ENCODE measurements around the gene ACBD6.
"Not testable (repeated sequence)": the region's sequence is repeated elsewhere in the genome, so short reads cannot be mapped to it uniquely, and the experiment has no call there.

The ACBD6 gene, protein sequence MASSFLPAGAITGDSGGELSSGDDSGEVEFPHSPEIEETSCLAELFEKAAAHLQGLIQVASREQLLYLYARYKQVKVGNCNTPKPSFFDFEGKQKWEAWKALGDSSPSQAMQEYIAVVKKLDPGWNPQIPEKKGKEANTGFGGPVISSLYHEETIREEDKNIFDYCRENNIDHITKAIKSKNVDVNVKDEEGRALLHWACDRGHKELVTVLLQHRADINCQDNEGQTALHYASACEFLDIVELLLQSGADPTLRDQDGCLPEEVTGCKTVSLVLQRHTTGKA

DNA sequence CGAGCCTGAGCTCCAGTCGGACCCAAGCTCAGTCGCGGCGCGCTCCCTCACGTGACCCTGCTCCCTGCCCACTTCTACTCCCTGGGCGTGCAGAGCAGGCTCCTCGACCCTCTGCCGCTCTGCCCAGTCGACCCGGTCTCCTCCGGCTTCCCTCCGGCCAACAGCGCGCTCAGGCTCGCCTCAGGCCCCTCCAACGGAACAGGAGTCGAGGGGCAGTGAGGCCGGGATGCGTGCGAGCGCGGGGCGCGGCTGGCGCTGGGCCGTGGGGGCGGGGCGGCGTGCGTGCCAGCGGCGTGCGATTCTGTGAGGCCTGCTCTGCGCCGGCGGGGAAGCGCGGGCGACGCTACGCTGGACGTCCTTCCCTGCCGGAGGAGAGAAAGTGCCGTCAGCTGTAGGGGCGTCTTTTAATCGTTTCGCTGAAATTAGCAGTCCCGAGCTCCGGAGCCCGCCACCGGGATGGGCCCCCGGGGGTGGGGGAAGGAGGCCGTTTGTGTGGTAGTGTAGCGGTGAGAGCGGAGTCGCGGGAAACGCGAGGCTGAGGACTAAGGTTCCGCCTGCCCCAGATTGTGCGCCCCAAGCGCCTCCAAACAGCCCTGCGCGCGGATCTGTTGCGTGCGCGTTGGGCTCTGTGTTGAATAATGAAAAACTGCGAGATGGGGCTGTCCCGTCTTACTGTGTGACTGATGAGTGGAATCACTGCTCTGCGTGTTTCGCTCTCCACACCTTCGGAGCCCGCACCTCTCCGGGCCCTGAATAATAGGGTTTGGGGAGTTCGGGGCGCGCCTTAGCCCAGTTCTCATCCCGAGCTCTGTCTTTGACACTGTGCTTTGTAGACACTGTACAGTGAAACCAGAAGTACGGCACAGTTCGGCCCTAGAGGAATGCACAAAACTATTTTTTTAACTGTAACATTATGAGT is at the start of gene ACBD6:
TSS of gene ACBD6 (minus strand) at position 217 of the 919 bp plus-strand sequence. CDS start 311 bp downstream, outside the sequence.
- DNase-seq (ENCODE audit: low spot score), result peak; percentile 93

DNA sequence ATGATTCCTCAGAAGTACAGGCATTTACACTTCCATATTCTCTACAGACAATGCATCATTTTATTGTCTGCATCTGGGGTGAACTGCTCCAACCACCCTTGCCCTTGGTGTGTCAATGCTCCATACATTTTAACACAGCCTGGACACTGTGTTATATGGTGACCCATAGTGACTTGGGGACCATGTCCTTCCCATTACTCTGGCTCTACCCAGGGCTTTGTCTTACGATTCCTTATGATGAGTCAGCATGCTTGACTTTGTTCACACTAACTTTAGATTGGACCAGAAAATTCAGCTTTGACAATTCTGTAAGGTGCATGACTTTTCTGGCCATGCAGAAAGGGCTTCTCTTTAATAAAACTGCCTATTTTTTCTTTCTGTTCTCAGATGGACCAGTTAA is 49.6 kb upstream of the ACBD6 start:
- DNase-seq (ENCODE audit: low spot score), result no peak

DNA sequence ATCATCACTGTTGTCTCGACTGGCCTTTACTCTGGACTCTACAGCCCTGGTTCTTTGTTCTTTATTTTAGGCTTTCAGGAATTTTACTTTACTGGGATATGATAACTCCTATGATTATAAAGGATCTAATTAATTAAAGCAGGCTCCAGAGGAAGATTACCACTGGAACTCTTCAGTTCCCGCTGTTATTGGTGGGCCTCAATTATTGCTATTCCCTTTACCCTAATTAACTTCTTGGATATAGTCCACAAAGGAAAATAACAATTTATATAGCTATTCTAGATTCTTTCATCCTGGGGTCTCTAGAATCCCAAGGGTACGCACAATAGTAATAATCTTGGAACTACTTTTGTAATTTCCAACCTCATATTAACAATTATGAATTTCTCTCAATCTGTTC is 47.9 kb upstream of the ACBD6 start:
- no peak for DNase-seq (ENCODE audit: low spot score)

DNA sequence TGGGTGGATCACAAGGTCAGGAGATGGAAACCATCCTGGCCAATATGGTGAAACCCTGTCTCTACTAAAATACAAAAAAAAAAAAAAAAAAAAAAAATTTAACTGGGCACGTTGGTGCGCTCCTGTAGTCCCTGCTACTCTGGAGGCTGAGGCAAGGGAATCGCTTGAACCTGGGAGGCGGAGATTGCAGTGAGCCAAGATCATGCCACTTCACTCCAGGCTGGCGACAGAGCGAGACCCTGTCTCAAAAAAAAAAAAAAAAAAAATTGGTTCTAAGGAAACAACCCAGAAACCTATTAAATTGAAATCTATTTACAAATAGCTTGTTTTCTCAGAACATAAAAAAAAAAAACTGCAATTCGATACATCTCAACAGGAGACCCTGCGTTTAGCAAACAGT is 47.4 kb upstream of the ACBD6 start:
- DNase-seq (ENCODE audit: low spot score), result not testable (repeated sequence)

DNA sequence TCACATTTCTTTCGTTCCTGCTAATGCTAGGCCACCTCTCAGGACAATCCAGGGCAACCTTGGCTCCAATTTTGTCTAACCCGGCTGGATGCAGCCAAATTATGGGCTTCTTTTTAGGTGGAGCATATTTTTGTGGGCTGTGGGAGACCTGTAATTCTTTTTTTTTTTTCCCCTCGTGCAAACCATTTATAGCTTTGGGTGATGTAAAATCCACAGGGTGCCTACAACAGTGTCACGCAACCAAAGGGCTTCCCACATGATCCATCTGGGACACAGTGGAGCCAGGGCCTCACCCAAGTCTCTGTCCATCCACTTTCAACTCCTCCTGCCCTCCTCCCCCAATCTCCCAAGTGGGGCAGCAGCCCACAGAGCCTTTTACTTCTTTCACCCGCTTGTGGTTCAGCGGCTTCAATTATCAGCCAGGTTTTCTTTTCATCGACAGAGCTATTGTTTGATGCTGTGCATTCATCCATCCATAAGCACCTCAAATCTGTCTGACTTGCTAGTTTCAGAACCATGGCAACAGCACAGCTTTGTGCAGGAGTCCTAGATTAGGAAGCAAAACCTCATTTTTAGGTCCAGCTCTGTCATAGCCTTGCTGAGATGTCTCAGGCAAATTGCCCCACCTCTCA is 46.4 kb upstream of the ACBD6 start:
- DNase-seq (ENCODE audit: low spot score), result no peak

DNA sequence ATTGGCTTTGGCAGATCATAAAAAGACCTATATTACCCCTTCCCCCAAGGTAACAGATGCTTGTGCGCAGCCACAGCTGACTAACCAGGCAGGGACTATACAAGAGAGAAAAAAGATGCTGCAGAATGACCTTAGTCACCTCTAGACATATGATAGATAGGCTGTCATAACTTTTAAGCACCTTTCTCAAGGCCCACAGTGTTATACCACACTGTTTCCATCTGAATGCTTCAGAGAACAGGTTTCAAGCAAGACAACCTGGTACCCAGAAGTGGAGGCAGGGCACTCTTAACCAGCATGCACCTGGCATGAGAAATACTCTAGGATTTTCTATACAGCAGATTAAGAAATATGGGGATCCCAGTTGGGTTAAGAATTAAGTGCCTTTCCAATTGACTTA is 43.6 kb upstream of the ACBD6 start:
- no peak for DNase-seq (ENCODE audit: low spot score)

DNA sequence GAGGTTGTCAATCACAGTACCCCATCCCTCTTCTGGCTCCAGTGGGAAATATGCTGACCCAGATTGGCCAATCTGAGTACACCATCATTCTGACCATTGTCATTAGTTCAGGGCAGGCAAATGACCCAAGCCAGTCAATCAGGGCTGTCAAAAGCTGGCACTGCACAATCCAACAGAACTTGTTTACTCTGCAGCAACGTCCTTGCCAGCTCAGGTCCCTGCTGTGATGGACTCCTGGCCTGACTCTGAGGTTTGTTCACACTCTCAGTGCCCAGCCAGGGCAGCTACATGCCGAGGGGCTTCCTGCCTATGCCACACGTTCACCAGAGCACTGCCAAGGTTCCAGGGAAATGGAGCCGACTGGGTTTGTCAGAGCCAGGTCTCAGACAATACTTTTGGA is 41.7 kb upstream of the ACBD6 start:
- DNase-seq (ENCODE audit: low spot score), result no peak

DNA sequence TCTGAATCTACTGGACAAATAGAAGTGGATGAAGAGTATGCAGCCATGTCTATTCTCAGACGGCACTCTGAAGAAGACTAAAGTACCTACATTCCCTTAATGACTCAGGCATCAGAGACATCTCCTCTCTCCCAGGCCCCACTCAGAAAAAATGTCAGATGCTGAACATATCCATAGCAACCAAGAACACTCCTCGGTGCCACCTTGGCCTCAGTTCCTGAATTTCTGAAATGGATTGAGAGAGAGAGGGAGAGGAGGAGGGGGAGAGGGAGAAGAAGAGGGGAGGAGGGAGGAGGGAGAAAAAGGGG is 40.4 kb upstream of the ACBD6 start:
- DNase-seq (ENCODE audit: low spot score), result peak; percentile 51

DNA sequence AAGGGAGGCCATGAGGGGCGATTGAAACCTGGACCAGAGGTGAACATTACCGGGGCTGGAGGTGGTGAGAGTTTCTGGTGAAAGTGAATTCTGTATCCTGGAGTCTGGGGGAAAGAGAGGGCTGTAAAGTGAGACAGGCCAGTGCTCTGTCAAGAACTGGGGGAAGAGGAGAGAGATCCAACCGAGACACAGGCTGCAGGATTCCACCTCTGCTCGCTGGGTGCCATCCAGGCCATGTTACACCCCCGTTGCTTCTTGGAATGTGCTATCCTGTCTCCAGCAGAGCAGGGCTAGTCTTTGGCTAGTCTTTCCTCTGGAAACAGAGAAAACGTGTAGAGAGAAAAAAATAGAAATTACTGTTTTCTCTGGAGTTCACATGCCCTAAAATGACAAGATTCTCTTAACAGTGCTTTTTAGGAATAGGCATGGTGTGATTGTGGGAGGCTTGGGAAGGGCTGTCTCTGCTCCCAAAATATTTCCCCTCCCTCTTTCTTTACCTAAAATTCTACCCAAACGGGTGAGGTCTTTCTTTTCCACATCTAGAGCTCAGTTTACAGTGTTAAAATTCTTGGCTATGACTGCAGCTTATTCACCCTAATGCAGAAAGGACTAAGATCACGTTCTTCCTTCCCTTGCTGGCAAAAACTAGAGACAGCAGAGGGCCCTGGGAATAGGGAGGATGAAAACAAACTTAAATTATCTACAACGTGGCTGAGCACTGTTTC is 39.9 kb upstream of the ACBD6 start:
- peak; percentile 44 for DNase-seq (ENCODE audit: low spot score)

DNA sequence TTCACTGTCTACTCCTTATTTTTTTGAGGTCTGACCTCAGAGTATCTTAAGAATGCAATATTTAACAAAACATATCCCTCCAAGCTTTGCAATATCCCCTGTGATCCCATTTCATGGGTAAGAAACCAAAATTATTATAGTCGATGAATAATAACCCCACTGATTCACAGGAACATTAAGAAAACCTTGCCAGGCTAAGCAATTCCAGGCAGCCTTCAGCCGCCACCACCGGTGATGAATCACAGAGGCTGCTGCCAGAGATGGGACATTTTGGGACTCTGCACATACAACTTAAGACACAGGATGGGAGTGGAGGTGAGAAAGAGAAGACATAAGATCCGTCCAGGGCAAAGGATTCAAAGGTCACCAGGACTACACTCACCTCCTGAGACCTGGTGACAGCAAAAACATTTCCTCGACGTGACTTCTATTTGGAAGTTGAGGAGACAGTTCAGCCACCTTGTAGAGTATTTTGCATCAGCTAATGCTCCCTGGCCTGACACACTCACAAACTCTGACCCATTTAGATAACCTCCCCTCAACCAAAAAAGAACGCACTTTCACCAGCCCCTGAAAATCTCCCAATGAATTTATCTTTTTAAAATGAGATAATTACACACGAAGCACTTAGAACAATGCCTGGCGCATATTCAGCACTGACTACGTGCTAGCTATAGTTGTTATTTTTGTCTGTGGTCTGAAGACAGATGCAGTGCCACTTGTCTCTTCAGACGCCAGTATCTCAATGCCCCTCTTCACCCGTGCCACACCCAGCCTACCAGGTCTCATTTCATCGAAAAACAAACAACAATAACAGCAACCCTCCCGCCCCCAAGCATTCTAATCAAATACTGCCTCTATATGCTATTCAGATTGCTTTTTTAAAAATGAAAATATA is 38.6 kb upstream of the ACBD6 start:
- peak; percentile 81 for DNase-seq (ENCODE audit: low spot score)

DNA sequence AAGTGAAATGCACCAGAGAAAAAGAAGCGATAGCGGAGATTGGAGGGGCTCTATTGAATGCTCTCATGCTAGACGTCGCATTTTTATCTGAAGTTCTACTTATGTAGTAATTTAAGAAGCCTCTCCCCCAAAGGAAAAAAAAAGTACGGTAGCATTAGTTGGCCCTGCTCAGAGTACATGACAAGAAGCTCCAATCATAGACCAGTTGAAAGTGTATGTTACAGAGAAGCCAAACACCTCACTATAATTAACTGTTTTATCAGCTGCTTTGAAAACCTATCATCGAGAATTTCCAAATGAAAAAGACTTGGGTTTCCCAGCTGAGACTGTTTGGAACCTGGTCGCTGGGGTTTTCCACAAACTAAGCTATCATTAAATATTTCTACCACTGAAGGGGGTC is 36.8 kb upstream of the ACBD6 start:
- no peak for DNase-seq (ENCODE audit: low spot score)

DNA sequence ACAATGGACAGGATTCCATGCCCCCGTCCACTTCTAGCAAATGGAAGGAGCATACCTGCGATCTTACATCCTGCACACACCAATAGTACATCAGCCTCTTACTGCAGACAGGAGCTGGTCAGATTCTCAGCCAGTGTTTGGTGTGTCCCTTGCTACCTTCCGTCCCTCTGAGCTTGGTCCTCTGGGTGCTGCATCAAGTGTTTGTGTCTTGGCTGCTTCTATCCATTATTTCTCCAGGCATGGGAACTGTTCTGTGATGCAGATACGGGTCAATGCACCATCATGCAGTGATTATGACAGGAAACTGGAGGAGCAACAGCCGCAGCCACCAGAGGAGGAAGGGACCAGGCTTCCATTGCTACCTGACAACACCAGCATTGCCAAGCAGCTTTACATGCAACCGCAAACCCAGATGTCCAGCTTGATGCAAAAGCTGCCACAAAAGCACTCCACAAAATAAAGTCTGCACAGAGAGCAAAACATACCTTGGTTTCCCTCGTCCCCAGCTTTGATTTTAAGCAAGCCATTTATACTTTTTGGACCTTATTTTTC is 34.5 kb upstream of the ACBD6 start:
- no peak for DNase-seq (ENCODE audit: low spot score)

DNA sequence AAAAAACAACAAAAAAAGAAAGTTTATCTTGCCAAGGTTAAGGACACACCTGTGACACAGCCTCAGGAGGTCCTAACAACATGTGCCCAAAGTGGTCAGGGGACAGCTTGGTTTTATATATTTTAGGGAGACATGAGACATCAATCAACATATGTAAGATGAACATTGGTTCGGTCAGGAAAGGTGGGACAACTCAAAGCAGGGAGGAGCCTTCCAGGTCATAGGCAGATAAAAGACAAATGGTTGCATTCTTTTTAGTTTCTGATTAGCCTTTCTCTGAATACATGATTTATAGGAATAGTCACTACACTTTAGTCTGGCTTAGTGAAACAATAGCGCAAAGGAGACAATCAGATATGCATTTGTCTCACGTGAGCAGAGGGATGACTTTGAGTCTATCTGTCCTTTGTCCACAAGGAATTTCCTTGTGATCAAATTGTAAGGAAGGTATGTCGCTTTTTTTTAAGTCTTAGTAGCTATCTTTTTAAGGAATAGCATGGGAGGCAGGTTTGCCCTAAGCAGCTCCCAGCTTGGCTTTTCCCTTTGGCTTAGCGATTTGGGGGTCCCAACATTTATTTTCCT is 33.1 kb upstream of the ACBD6 start:
- no peak for DNase-seq (ENCODE audit: low spot score)

DNA sequence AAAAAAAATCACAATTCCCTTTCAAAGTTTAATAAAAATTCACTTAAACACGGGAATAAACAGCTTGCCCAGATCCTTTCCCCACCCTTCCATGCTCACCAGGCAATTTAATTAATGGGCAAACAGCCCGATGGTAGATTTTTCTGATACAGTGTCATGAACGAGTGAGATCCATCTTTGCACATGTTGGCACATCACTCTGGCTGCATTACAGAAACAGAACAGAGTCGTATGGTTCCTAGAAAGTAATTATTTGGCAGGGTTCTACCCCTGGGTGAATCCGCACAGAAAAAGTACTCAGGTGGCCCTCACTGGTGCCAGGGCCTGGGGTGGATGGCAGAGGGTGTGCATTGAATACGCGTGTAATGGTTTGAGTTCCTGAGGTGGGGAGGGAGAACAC is 31.8 kb upstream of the ACBD6 start:
- peak; percentile 27 for DNase-seq (ENCODE audit: low spot score)

DNA sequence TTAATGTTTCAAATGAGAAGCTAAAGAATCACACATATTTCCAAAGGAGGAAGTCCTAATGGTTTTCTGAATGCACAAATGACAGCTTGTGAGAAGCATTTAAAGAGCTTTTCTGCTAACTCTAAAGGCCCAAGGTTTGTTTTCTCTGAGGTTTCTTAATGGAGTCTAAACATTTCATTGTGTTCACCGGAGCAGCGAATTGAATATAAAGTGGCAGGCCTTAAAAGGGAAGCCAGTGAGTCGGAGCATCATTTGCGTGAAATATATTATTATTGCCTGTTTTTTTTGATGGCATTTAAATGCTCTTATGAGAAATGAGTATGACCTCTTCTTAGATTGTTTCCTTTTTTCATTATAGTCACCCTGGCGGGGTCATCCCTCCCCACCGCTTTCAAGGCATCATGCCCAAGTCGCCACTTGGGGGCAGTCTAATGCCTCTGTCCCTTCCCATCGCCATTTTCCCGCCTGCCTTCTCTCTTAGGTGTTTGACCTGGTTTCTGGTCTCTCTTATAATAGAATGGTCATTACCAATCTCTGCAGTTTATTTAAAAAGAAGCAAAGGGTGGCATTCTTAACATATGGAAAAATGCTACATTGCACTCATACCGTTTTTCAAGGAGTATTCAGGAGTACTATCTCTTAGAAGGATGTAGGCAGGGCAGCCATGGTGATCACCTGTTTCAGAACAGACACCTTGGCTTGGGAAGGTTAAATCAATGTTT is 31.1 kb upstream of the ACBD6 start:
- DNase-seq (ENCODE audit: low spot score), result peak; percentile 73

DNA sequence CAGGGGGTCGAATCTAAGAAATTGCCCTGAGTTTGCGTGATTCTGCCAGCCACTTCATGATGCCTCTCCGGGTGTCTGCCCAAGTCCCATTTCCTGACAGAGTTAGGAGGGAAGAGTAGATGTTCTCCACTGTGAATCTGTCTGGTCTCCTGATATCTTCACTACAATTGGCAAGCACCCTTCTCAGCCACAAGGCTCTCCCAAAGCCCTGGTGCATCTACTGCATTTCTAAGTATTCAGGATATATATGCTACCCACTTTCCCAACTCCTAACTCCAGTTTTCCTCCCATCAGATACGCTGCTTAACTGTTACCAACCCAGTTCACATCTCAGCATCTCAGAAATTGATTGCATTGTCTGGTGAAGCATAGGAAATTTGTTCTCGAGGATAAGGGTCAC is 30.5 kb upstream of the ACBD6 start:
- DNase-seq (ENCODE audit: low spot score), result no peak

DNA sequence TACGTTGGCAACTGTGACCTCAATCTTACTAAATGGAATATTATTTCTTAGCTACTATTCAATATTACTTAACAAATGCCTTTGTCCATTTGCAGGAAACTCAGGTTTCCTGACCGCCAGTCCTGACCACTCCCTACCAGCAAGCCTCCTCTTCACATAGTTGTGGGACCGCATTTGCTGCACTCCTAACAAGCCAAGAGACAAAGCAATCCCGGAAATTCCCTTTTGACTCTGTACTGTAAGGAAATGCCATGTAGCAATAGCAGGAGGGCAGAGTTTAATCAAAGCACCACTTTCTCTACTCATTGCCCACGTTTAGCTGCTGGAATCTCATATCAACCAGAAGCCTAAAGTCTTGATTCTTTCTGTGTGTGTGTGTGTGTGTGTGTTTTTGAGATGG is 28.1 kb upstream of the ACBD6 start:
- DNase-seq (ENCODE audit: low spot score), result peak; percentile 72

DNA sequence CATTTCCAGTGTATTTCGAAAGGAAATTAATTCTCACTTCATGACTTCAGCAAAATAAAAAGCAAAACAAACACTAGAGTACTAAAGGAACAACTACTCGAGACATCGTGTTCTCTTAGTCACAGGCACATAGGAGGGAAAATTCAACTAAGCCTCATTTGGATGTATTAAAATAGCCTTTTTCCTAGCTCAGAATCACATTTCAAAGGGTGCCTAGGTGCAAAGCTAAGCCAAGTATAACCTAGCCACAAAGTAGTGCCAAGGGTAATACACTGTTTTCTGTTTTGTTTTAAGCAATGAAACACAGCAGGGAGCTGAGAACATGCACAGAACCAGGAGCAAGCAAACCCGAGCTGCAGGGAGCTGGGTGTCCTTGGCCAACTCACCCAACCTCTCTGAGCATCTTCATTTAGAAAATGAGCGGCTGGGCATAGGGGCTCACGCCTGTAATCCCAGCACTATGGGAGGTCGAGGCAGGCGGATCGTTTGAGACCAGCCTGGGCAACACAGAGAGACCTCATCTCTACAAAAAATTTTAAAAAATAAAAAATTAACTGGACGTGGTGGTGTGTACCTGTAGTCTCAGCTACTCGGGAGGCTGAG is 26.6 kb upstream of the ACBD6 start:
- DNase-seq (ENCODE audit: low spot score), result no peak

DNA sequence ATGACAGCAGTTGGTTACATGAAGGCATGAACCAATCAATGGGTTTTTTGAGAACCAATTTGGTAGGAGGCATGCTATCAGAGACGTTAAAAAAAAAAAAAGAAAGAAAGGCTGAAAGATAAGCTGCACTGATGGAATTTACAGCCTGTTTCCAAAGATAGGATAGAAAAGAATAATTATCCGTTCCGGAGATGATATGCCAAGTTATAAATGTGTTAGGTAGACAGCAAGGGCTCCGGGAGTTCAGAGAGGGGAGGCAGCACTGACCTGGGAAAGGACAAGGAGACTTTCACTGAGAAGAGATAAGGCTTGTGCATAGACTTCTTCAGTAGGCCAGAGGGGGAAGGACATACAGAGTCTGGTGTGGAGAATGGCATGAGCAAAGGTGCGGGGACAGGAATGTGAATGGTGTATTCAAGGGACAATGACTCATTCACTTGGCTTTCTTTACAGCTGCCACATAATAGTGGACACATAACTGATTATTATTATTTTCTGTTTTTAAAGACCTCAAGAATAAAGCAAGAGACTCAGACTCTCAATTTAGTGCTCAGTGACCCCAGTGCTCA is 24.8 kb upstream of the ACBD6 start:
- DNase-seq (ENCODE audit: low spot score), result no peak
